Fibroblast of lung (primary cell): ENCODE results near the gene WDR83. TPM values are rescaled to one million over a fixed set of nuclear protein-coding genes. Genes with fewer than 3 reads are reported as not detected.

Experiments
- DNase-seq, 2 donors: peaks; one replicate each; pipeline versions ENCODE4 v3.0.0 to v3.0.0-alpha.2; 2010; ENCODE audit warnings: low read depth in 2 of 2
- H2AFZ ChIP-seq: 2 replicates; pipeline ENCODE4 v1.5.1; 2012; ENCODE audit warnings: low read length, control low read depth, inconsistent platforms
- H3K27ac ChIP-seq: 2 replicates; pipeline ENCODE4 v1.5.1; 2011; ENCODE audit warnings: low read length, control low read depth; ENCODE audit not compliant: insufficient read depth
- H3K27me3 ChIP-seq: 2 replicates; pipeline ENCODE4 v1.5.1; 2011; ENCODE audit warnings: mild to moderate bottlenecking, low read length; ENCODE audit not compliant: control insufficient read depth, insufficient read depth
- H3K36me3 ChIP-seq: 2 replicates; pipeline ENCODE4 v1.5.1; 2011; ENCODE audit warnings: low read length; ENCODE audit not compliant: control insufficient read depth, insufficient read depth
- H3K4me1 ChIP-seq: 2 replicates; pipeline ENCODE4 v1.5.1; 2011; ENCODE audit warnings: low read length; ENCODE audit not compliant: control insufficient read depth, insufficient read depth; ENCODE audit errors: extremely low read depth
- H3K4me2 ChIP-seq: 2 replicates; pipeline ENCODE4 v1.5.1; 2011; ENCODE audit warnings: low read length, control low read depth; ENCODE audit not compliant: insufficient read depth; ENCODE audit errors: extremely low read depth
- H3K4me3 ChIP-seq, 4 experiments: fragments of 200-600 bp in 1 of 4; sonication (generic) in 1 of 4; replicated peaks in 1 of 4; 2 replicates each; pipeline ENCODE4 v1.5.1; 2011 to 2016; ENCODE audit warnings: low read length in 4 of 4, low read depth in 3 of 4, mild to moderate bottlenecking in 3 of 4, control low read depth in 2 of 4, inconsistent platforms in 1 of 4, mixed read lengths in 1 of 4; ENCODE audit not compliant: insufficient read depth in 1 of 4; ENCODE audit errors: control extremely low read depth in 1 of 4
- H3K79me2 ChIP-seq: 2 replicates; pipeline ENCODE4 v1.5.1; 2012; ENCODE audit warnings: mild to moderate bottlenecking, low read length, inconsistent platforms; ENCODE audit not compliant: control insufficient read depth, insufficient read depth
- H3K9ac ChIP-seq: 2 replicates; pipeline ENCODE4 v1.5.1; 2011; ENCODE audit warnings: mild to moderate bottlenecking, low read length, control low read depth; ENCODE audit not compliant: insufficient read depth
- H3K9me3 ChIP-seq: 2 replicates; pipeline ENCODE4 v1.5.1; 2012; ENCODE audit warnings: low read depth, low read length; ENCODE audit not compliant: control insufficient read depth, insufficient read depth
- H4K20me1 ChIP-seq: 2 replicates; pipeline ENCODE4 v1.5.1; 2011; ENCODE audit warnings: low read length; ENCODE audit not compliant: control insufficient read depth, insufficient read depth; ENCODE audit errors: extremely low read depth
- CTCF ChIP-seq, 2 donors: IDR thresholded peaks in 1 of 2; conservative IDR thresholded peaks in 1 of 2; 1 replicate in 1 of 2; 2 replicates in 1 of 2; pipeline ENCODE4 v1.5.1; 2011 to 2012; ENCODE audit warnings: low read length in 2 of 2, control low read depth in 1 of 2, inconsistent platforms in 1 of 2, low read depth in 1 of 2, mild to moderate bottlenecking in 1 of 2
- EZH2 ChIP-seq: IDR thresholded peaks from 2 replicates; pipeline ENCODE4 v1.5.1; 2012; ENCODE audit warnings: low read length, control low read depth, mild to moderate bottlenecking; ENCODE audit errors: missing control alignments
- polyA plus RNA-seq, 2 donors: library from polyadenylated mRNA; depleted of rRNA in 1 of 2; stranded (reverse) in 1 of 2; unstranded in 1 of 2; fragments of >200 nt; gene quantifications; 2 replicates each; pipeline ENCODE4 v1.2.1, GENCODE V29; 2011 to 2012; ENCODE audit warnings: missing spikeins in 1 of 2
- total RNA-seq: library from RNA; depleted of rRNA; stranded (reverse); fragments of >200 nt; gene quantifications from 2 replicates; pipeline ENCODE4 v1.2.1, GENCODE V29; 2014

WDR83 gene
- total and polyA plus RNA-seq, 2 donors (not counting 1 experiment from before 2014, with no cell fraction given): 4.1 to 11.7 TPM

DNA sequence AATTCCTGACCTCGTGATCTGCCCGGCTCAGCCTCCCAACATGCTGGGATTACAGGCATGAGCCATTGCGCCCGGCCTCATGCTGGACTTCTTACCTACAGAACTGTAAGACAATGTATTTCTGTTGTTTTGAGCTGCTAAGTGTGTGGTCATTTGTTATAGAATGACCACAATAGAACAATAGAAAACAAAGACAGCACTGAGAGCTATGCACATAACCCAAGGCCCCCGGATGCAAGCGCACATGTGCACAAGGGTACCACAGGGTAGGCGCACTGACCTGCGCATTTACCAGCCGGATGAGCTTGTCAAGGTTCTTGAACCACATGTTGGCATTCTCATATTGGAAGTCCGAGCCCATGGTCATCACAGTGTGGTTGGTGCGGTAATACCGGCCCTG, 5.6 kb upstream of the WDR83 start:
- Histone ChIP-seq H3K4me1 (peaks cover 3% of the 10 kb centered on the region), H3K36me3 (peaks cover 14% of the 10 kb centered on the region), H3K4me2 (no peak overlapping the region), H3K9ac (no peak overlapping the region), H3K27ac (no peak overlapping the region), H2AFZ (no peak overlapping the region), H3K27me3 (no peaks in the 10 kb centered on the region), H4K20me1 (no peaks in the 10 kb centered on the region), H3K9me3 (no peaks in the 10 kb centered on the region), H3K4me3 (no peak overlapping the region), H3K79me2 (no peaks in the 10 kb centered on the region)
- TF ChIP-seq CTCF (conservative IDR thresholded peaks at IDR 0.05 in 1 of 2, IDR thresholded peaks at IDR 0.05 in 1 of 2; ENCODE audit: low read depth in 1 of 2, low read length in 2 of 2) (no peak), EZH2 (no peak)
- no peak for DNase-seq

- Histone ChIP-seq H3K27ac (no peak overlapping the region), H3K36me3 (peaks cover 5% of the 10 kb centered on the region), H3K4me1 (peaks cover 9% of the 10 kb centered on the region), H3K9ac (no peak overlapping the region), H3K79me2 (peaks cover 19% of the 10 kb centered on the region), H4K20me1 (no peaks in the 10 kb centered on the region), H2AFZ (no peak overlapping the region), H3K27me3 (no peaks in the 10 kb centered on the region), H3K9me3 (no peaks in the 10 kb centered on the region), H3K4me2 (no peak overlapping the region), H3K4me3 (no peak overlapping the region)
- TF ChIP-seq EZH2 (no peak), CTCF (conservative IDR thresholded peaks at IDR 0.05 in 1 of 2, IDR thresholded peaks at IDR 0.05 in 1 of 2; ENCODE audit: low read depth in 1 of 2, low read length in 2 of 2) (no peak)
- no peak for DNase-seq
Observed at GRCh38 chr19:12664406-12665280, 2.0 kb upstream of the WDR83 start.

DNA sequence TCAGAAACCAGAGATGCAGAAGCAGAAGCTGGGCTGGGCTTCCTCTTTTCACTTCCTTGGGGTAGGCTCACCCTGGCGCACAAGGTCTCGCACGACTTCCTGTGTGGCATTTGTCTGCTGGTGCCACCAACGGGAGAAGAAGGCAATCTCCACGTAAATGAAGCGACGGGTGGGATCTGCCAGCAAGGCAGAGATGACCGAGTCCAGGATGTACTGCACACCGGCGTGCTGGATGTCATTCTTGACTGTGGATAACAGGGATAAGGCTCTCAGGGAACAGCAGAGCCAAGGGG, 1.4 kb upstream of the WDR83 start:
- no peak overlapping the region for H3K9ac ChIP-seq
- no peak overlapping the region for H3K27ac ChIP-seq
- H3K79me2 ChIP-seq: peaks cover 23% of the 10 kb centered on the region
- no peak for TF ChIP-seq CTCF (conservative IDR thresholded peaks at IDR 0.05 in 1 of 2, IDR thresholded peaks at IDR 0.05 in 1 of 2; ENCODE audit: low read depth in 1 of 2, low read length in 2 of 2)
- TF ChIP-seq EZH2: no peak
- no peaks in the 10 kb centered on the region for H3K27me3 ChIP-seq
- H3K4me2 ChIP-seq: no peak overlapping the region
- peaks cover 9% of the 10 kb centered on the region for H3K4me1 ChIP-seq
- H4K20me1 ChIP-seq: no peaks in the 10 kb centered on the region
- peaks cover 5% of the 10 kb centered on the region for H3K36me3 ChIP-seq
- no peak for DNase-seq
- H3K9me3 ChIP-seq: no peaks in the 10 kb centered on the region
- no peak overlapping the region for H2AFZ ChIP-seq
- H3K4me3 ChIP-seq: no peak overlapping the region
